Measurements from ENCODE around the gene SASH1. TPM values are rescaled to one million over a fixed set of nuclear protein-coding genes. Genes with fewer than 3 reads are reported as not detected.
A peak's percentile ranks its signal among the peaks of the same experiment; 100 is the strongest.

The SASH1 gene
- total RNA-seq, 2 donors from 2014 or later = 0.17 to 0.20 TPM

- ATAC-seq = no peak
- Mint-ChIP-seq H3K36me3 (no peaks in the 10 kb centered on the region), H3K27ac (no peak overlapping the region), H3K4me3 (no peak overlapping the region), H3K4me1 (ENCODE audit: low read depth in 2 of 2) (peaks cover 0 to 20% of the 10 kb centered on the region in 2 donors), H3K9me3 (no peaks in the 10 kb centered on the region), H3K27me3 (peaks cover 21 to 22% of the 10 kb centered on the region in 2 donors)
- no peak for DNase-seq (ENCODE audit: low spot score)
These were observed 104.0 kb downstream of the SASH1 start for GRCh38 chr6:148446681-148447080.

- no peak for ATAC-seq
- DNase-seq (ENCODE audit: low spot score) = no peak
- Mint-ChIP-seq H3K27ac (no peak overlapping the region), H3K4me3 (no peak overlapping the region), H3K36me3 (no peaks in the 10 kb centered on the region), H3K4me1 (ENCODE audit: low read depth in 2 of 2) (peaks cover 0 to 22% of the 10 kb centered on the region in 2 donors), H3K9me3 (no peaks in the 10 kb centered on the region), H3K27me3 (peaks cover 21 to 22% of the 10 kb centered on the region in 2 donors)
These were observed 105.0 kb downstream of the SASH1 start for GRCh38 chr6:148447521-148448230.

GRCh38 chr6:148448369-148449012, 105.9 kb downstream of the SASH1 start:
- ATAC-seq (peak in 1 of 2 donors; percentile 36), DNase-seq (ENCODE audit: low spot score) (no peak)
- no peak overlapping the region for H3K4me3 Mint-ChIP-seq
- peaks cover 21 to 22% of the 10 kb centered on the region in 2 donors for H3K27me3 Mint-ChIP-seq
- H3K9me3 Mint-ChIP-seq = no peaks in the 10 kb centered on the region
- H3K36me3 Mint-ChIP-seq = no peaks in the 10 kb centered on the region
- H3K4me1 Mint-ChIP-seq (ENCODE audit: low read depth in 2 of 2) = peaks cover 0 to 22% of the 10 kb centered on the region in 2 donors
- no peak overlapping the region for H3K27ac Mint-ChIP-seq

DNA sequence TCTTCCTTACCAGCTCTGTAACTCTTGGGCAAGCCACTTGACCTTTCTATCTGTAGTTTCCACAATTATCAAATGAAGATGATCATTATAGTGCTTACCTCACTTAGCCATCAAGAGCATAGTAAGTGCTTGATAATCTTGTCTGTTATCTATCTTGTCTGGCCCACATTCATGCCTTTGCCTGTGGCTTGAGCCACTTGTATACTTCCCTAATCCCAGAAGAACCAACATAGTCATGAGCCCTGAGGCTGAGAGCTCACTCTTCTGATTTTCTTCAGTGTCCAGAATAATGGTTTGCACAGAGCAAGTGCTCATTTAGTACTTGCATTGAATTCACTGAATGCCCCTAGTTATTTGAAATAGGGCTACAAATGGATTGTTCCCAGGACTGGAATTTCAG, 108.2 kb downstream of the SASH1 start:
- Mint-ChIP-seq H3K27ac (no peak overlapping the region), H3K9me3 (no peaks in the 10 kb centered on the region), H3K27me3 (peaks cover 20 to 21% of the 10 kb centered on the region in 2 donors), H3K4me1 (ENCODE audit: low read depth in 2 of 2) (peaks cover 0 to 22% of the 10 kb centered on the region in 2 donors), H3K4me3 (no peak overlapping the region), H3K36me3 (no peaks in the 10 kb centered on the region)
- DNase-seq (ENCODE audit: low spot score) = no peak
- no peak for ATAC-seq

GRCh38 chr6:148451690-148452089, 109.1 kb downstream of the SASH1 start:
- peak overlapping the region; percentile 20 for H3K4me3 Mint-ChIP-seq
- no peaks in the 10 kb centered on the region for H3K36me3 Mint-ChIP-seq
- no peak overlapping the region for H3K27ac Mint-ChIP-seq
- ATAC-seq = peak; percentile 62 to 84
- H3K9me3 Mint-ChIP-seq = no peaks in the 10 kb centered on the region
- peaks cover 0 to 22% of the 10 kb centered on the region in 2 donors for H3K4me1 Mint-ChIP-seq (ENCODE audit: low read depth in 2 of 2)
- H3K27me3 Mint-ChIP-seq = peaks cover 20 to 21% of the 10 kb centered on the region in 2 donors
- no peak for DNase-seq (ENCODE audit: low spot score)

GRCh38 chr6:148452876-148453275, 110.2 kb downstream of the SASH1 start:
- Mint-ChIP-seq H3K9me3 (no peaks in the 10 kb centered on the region), H3K4me3 (no peak overlapping the region), H3K4me1 (ENCODE audit: low read depth in 2 of 2) (peaks cover 0 to 22% of the 10 kb centered on the region in 2 donors), H3K27me3 (peaks cover 12% of the 10 kb centered on the region in 2 donors), H3K36me3 (no peaks in the 10 kb centered on the region), H3K27ac (no peak overlapping the region)
- ATAC-seq = no peak
- no peak for DNase-seq (ENCODE audit: low spot score)

DNA sequence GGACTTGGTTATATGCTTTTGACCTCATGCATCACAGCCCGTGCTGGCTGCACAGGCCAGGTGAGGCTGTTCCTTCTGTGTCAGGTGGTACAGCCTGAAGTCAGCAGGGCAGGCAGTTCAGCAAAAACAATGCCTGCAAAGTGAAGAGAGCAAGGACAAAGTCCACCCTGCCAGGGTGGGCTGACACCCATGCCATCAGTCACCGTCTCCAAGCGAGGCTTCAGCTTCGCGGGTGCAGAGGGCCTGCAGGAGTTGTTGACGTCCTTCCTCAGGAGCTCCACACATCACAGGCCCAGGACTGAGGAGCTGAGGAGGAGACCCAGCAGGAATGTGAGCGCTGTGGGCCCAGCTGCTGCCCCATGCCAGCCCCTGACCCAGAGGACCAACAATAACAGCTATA, 111.3 kb downstream of the SASH1 start:
- no peak for ATAC-seq

DNA sequence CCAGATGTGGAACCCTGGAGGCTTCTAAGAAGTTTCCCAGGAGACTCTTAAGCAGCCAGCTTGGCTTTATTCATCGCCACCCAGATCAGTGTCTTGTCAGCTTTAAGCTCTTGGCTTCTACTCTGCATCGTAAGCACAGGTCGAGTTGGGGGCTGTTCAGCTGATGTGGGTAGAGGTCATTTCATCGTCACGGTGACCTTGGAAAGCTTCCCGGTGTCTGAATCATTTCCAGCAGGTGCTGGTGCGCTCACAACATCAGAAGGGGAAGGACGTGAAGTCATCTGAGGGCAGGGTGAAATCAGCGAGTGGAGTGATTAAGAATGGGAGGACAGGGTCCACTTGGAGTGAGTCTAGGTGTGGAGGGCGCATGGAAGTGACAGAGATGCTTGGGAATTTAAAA, 112.6 kb downstream of the SASH1 start:
- no peak overlapping the region for H3K27ac Mint-ChIP-seq
- H3K36me3 Mint-ChIP-seq = no peaks in the 10 kb centered on the region

More for the DNA sequence above, 111.3 kb downstream of the SASH1 start:
- no peaks in the 10 kb centered on the region for H3K36me3 Mint-ChIP-seq
- DNase-seq (ENCODE audit: low spot score) = no peak
- H3K9me3 Mint-ChIP-seq = no peaks in the 10 kb centered on the region
- no peak overlapping the region for H3K4me3 Mint-ChIP-seq
- H3K27ac Mint-ChIP-seq = no peak overlapping the region
- peaks cover 0 to 12% of the 10 kb centered on the region in 2 donors for H3K4me1 Mint-ChIP-seq (ENCODE audit: low read depth in 2 of 2)
- peaks cover 2 to 3% of the 10 kb centered on the region in 2 donors for H3K27me3 Mint-ChIP-seq

GRCh38 chr6:148455674-148456558, 113.3 kb downstream of the SASH1 start:
- H3K4me1 Mint-ChIP-seq (ENCODE audit: low read depth in 2 of 2) = peaks cover 0 to 10% of the 10 kb centered on the region in 2 donors
- no peaks in the 10 kb centered on the region for H3K9me3 Mint-ChIP-seq
- H3K27me3 Mint-ChIP-seq = no peaks in the 10 kb centered on the region
- ATAC-seq (no peak), DNase-seq (ENCODE audit: low spot score) (no peak)
- no peak overlapping the region for H3K27ac Mint-ChIP-seq
- no peak overlapping the region for H3K4me3 Mint-ChIP-seq
- no peaks in the 10 kb centered on the region for H3K36me3 Mint-ChIP-seq

More for the DNA sequence above, 112.6 kb downstream of the SASH1 start:
- ATAC-seq (no peak), DNase-seq (ENCODE audit: low spot score) (no peak)
- H3K27me3 Mint-ChIP-seq = peaks cover 0 to 3% of the 10 kb centered on the region in 2 donors
- no peak overlapping the region for H3K4me3 Mint-ChIP-seq
- H3K4me1 Mint-ChIP-seq (ENCODE audit: low read depth in 2 of 2) = peaks cover 0 to 11% of the 10 kb centered on the region in 2 donors
- H3K9me3 Mint-ChIP-seq = no peaks in the 10 kb centered on the region

DNA sequence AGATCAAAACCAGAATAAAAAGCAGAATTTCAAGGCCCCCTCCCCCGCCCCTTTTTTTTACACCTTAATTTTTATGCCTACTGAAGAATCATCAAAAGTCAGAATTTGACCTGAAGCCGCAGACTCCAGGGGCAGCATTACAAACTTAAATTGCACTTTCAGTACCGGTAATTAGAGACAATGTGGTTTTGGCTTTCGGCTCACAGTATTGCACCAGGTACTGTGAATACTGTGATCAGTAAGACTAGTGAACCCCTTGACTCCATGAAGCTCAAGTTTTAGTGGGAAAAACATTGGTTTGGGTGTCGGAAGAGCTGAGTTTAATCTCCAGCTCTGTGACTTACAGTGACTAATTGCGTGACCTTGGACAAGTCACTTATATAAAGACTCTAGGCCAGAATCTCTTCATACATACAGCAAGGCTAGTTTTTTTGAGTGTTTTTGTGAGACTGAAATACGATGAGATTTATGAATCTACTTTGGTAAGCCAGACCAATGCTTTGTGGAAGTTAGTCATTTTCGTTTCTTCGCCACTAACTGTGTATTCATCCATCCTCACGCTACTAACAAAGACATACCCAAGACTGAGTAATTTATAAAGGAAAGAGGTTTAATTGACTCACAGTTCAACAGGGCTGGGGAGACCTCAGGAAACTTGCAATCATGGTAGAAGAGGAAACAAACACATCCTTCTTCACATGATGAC, 114.7 kb downstream of the SASH1 start:
- peak in 1 of 2 donors; percentile 27 for ATAC-seq
- no peak for DNase-seq (ENCODE audit: low spot score)

GRCh38 chr6:148457843-148458159, 115.2 kb downstream of the SASH1 start:
- Mint-ChIP-seq H3K27me3 (no peaks in the 10 kb centered on the region), H3K4me3 (no peak overlapping the region), H3K27ac (no peak overlapping the region), H3K4me1 (ENCODE audit: low read depth in 2 of 2) (no peaks in the 10 kb centered on the region), H3K36me3 (no peaks in the 10 kb centered on the region), H3K9me3 (no peaks in the 10 kb centered on the region)
- ATAC-seq (no peak), DNase-seq (ENCODE audit: low spot score) (no peak)

More for the DNA sequence above, 114.7 kb downstream of the SASH1 start:
- H3K27ac Mint-ChIP-seq = no peak overlapping the region
- H3K4me3 Mint-ChIP-seq = no peak overlapping the region
- H3K9me3 Mint-ChIP-seq = no peaks in the 10 kb centered on the region
- H3K27me3 Mint-ChIP-seq = no peaks in the 10 kb centered on the region
- H3K4me1 Mint-ChIP-seq (ENCODE audit: low read depth in 2 of 2) = no peaks in the 10 kb centered on the region
- H3K36me3 Mint-ChIP-seq = no peaks in the 10 kb centered on the region

GRCh38 chr6:148459238-148459637, 116.6 kb downstream of the SASH1 start:
- peaks cover 7% of the 10 kb centered on the region in 2 donors for H3K27me3 Mint-ChIP-seq
- H3K4me1 Mint-ChIP-seq (ENCODE audit: low read depth in 2 of 2) = no peaks in the 10 kb centered on the region
- H3K36me3 Mint-ChIP-seq = no peaks in the 10 kb centered on the region
- no peak for DNase-seq (ENCODE audit: low spot score)
- no peak overlapping the region for H3K4me3 Mint-ChIP-seq
- H3K27ac Mint-ChIP-seq = no peak overlapping the region
- no peak for ATAC-seq
- no peaks in the 10 kb centered on the region for H3K9me3 Mint-ChIP-seq

GRCh38 chr6:148460876-148461646, 118.4 kb downstream of the SASH1 start:
- H3K27ac Mint-ChIP-seq = no peak overlapping the region
- DNase-seq (ENCODE audit: low spot score) (no peak), ATAC-seq (no peak)
- peaks cover 5 to 7% of the 10 kb centered on the region in 2 donors for H3K4me1 Mint-ChIP-seq (ENCODE audit: low read depth in 2 of 2)
- H3K36me3 Mint-ChIP-seq = no peaks in the 10 kb centered on the region
- H3K4me3 Mint-ChIP-seq = no peak overlapping the region
- H3K27me3 Mint-ChIP-seq = peaks cover 17 to 22% of the 10 kb centered on the region in 2 donors
- no peaks in the 10 kb centered on the region for H3K9me3 Mint-ChIP-seq
